Left renal pelvis (tissue), 4 donors: ENCODE measurements around the gene YIPF6. TPM values are rescaled to one million over a fixed set of nuclear protein-coding genes. Genes with fewer than 3 reads are reported as not detected.
"Not testable (repeated sequence)": the region's sequence is repeated elsewhere in the genome, so short reads cannot be mapped to it uniquely, and the experiment has no call there.

Source experiments
- DNase-seq, 4 donors: peaks; one replicate each; pipeline ENCODE4 v3.0.0-alpha.2; 2013; ENCODE audit warnings: low read depth in 4 of 4, low spot score in 3 of 4
- polyA plus RNA-seq, 4 donors: library from polyadenylated mRNA; unstranded; fragments of 120-200 nt; gene quantifications; one replicate each; pipeline ENCODE4 v1.2.1, GENCODE V29; 2013; ENCODE audit not compliant: insufficient read length in 4 of 4

The YIPF6 gene, protein sequence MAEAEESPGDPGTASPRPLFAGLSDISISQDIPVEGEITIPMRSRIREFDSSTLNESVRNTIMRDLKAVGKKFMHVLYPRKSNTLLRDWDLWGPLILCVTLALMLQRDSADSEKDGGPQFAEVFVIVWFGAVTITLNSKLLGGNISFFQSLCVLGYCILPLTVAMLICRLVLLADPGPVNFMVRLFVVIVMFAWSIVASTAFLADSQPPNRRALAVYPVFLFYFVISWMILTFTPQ
- polyA plus RNA-seq = 10 to 100 TPM; 29.4 to 52.6 (median 47.5) TPM

- peak; percentile 53 to 67 (median 56) for DNase-seq
These were observed at the start of gene YIPF6 for GRCh38 chrX:68498508-68499379. YIPF6 (plus strand) TSS chrX:68499051; CDS start chrX:68499067, 16 bp downstream.

GRCh38 chrX:68451720-68452119 lies 47.1 kb upstream of the YIPF6 start:
- DNase-seq = no peak

DNA sequence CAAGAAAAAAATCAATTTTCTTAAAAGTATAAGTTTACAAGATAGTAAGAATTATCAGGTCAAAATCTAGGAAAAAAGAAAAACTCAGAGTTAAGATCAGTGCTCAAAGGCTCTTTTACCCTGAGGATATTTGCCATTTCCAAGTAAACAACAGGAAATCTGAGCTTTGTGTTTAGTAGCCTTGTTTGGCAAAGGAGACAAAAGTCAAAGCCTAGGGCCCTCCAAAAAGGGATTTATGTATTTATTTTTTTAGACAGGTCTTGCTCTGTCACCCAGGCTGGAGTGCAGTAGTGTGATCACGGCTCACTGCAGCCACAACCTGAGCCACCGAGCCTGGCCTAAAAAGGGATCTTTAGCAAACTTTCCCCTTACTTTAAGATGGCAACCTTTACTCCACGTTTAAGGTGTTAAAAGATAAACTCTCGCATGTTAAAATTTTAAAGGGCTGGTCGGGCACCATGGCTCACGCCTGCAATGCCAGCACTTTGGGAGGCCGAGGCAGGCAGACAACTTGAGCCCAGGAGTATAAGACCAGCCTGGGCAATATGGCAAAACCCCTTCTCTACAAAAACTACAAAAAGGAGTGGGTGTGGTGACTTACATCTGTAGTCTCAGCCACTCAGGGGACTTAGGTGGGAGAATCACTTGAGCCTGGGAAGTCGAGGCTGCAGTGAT lies 44.2 kb upstream of the YIPF6 start:
- DNase-seq = no peak

DNA sequence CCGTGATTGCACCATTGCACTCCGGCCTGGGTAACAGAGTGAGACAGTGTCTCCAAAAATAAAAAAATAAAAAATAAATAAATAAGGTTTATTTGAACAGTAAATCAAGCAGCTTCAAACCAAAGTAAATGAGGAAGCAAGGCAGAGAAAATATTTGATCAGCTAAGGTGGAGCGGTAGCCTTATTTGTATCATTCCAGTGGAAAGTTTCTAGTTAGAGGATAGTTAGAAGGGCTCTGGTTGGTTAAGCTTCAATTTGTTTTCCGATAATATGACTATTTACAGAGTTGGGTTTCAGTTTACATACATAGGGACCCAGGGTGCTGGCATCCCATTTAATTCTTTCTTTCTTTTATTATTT lies 43.7 kb upstream of the YIPF6 start:
- no peak for DNase-seq

- no peak for DNase-seq
These were observed 37.8 kb upstream of the YIPF6 start for GRCh38 chrX:68461093-68461492.

GRCh38 chrX:68461576-68461975 lies 37.3 kb upstream of the YIPF6 start:
- DNase-seq = no peak

GRCh38 chrX:68462197-68462596 lies 36.7 kb upstream of the YIPF6 start:
- no peak for DNase-seq

- DNase-seq = peak in 2 of 4 donors; percentile 1 to 3
These were observed 36.2 kb upstream of the YIPF6 start for GRCh38 chrX:68462653-68463052.

DNA sequence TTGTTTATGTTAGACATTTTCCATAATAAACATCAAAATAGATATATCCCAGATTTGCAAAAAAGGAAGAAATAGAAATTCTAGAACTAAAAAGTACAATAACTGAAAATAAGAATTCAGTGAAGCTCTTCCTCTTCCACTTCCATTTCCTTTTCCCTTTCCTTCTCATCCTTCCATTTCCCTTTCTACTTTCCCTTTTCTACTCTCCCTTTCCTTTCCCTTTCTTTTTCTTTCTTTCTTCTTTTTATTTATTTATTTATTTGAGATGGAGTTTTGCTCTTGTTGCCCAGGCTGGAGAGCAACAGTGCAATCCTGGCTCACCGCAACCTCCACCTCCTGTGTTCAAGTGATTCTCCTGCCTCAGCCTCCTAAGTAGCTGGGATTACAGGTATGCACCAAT lies 35.0 kb upstream of the YIPF6 start:
- no peak for DNase-seq

DNA sequence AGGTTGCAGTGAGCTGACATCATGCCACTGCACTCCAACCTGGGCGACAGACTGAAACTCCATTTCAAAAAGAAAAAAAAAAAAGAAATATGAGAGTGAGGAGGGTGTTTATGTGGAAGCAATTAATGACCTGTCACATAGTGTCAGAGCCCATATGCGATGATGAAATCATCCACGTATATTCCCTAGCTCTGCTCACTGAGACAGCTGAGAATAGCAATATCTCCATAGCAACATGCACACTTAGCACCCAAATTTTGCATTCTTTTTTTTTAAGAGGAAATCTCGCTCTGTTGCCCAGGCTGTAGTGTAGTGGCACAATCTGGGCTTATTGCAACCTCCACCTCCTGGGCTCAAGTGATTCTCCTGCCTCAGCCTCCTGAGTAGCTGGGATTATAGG lies 34.1 kb upstream of the YIPF6 start:
- no peak for DNase-seq

GRCh38 chrX:68480969-68481368 lies 17.9 kb upstream of the YIPF6 start:
- no peak for DNase-seq

DNA sequence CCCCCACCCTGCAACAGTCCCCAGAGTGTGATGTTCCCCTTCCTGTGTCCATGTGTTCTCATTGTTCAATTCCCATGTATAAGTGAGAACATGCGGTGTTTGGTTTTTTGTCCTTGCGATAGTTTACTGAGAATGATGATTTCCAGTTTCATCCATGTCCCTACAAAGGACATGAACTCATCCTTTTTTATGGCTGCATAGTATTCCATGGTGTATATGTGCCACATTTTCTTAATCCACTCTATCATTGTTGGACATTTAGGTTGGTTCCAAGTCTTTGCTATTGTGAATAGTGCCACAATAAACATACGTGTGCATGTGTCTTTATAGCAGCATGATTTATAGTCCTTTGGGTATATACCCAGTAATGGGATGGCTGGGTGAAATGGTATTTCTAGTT lies 12.7 kb upstream of the YIPF6 start:
- DNase-seq = not testable (repeated sequence)

GRCh38 chrX:68487254-68487653 lies 11.6 kb upstream of the YIPF6 start:
- DNase-seq = no peak

- DNase-seq = no peak
These were observed 10.9 kb upstream of the YIPF6 start for GRCh38 chrX:68487924-68488323.

DNA sequence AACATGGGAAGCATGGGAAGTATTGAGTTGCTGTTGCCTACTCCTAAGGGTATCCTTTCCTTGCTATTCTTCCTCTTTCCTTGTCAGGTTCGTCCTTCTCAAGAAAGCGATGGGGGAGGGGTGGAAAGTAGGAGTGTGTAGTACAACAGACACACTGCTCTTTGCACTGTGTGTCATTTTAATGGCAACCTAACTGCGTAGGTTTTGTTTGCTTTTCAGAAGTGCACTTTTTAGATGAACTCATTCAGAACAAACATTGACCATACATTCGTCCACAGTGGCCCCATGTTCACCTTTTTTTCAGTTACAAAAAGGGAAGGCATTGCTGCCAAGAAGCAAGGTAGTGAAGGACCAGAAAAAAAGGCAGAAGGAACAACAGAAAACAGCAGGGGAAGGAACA lies 10.2 kb upstream of the YIPF6 start:
- DNase-seq = no peak

- DNase-seq = no peak
These were observed 8.2 kb upstream of the YIPF6 start for GRCh38 chrX:68490644-68491043.

DNA sequence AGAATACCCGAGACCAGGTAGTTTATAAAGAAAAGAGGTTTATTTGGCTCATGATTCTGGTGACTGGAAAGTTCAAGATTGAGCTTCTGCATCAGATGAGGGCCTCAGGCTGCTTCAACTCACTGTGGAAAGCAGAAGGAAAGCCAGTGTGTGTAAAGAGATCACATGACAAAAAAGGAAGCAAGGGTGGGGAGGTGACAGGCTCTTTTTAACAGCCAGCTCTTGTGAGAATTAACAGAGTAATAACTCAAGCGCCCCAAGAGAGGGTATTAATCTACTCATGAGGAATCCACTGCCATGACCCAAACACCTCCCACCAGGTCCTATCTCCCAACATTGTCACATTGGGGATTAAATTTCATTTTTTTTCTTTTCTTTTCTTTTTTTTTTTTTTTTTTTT lies 6.3 kb upstream of the YIPF6 start:
- DNase-seq = no peak

GRCh38 chrX:68493776-68494175 lies 5.1 kb upstream of the YIPF6 start:
- DNase-seq = not testable (repeated sequence)

GRCh38 chrX:68498044-68498507 lies 775 bp upstream of the YIPF6 start:
- DNase-seq = peak in 1 of 4 donors; percentile 16

DNA sequence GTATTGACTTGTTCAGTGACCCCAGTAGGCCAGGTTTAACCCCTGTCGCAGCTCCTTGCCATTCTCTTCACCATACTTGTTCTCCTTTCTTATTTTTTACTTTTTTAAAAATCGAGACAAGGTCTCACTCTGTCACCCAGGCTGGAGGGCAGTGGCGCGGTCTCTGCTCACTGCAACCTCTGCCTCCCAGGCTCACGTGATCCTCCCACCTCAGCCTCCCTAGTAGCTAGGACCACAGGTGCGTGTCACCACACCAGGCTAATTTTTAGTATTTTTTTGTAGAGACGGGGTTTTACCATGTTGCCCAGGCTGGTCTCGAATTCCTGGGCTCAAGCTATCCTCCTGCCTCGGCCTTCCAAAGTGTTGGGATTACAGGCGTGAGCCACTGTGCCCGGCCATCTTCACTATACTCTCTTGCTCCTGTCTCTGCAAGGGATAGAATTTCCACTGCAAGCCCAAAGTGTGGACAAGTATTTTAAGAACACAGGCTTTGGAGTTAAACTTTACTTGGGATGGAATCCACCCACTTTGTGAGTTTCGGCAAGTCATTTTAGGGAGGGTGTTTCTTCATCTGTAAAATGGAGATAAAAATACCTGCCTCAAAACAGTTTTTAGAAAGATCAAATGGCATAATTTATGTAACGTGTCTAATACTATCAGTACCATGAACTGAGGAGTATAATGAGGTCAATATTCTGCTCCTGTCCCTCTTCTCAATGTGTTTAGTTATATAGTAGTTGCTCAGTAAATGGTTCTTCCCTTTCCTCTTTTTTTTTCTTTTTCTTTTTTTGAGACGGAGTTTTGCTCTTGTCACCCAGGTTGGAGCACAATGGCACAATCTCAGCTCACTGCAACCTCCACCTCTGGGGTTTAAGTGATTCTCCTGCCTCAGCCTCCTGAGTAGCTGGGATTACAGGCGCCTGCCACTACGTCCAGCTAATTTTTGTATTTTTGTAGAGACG lies 973 bp downstream of the YIPF6 start:
- DNase-seq = no peak
